Measurements from ENCODE around the gene TRNT1.
A peak's percentile ranks its signal among the peaks of the same experiment; 100 is the strongest.

Gene TRNT1

GRCh38 chr3:3179407-3180094 is 52.8 kb downstream of the TRNT1 start, which contains the start of gene CRBN:
Gene CRBN (minus strand): TSS chr3:3179691. CDS start chr3:3179687, 4 bp downstream.
- peak; percentile 76 for DNase-seq

GRCh38 chr3:3180456-3180855 is 53.7 kb downstream of the TRNT1 start:
- no peak for DNase-seq

GRCh38 chr3:3184876-3185275 is 58.1 kb downstream of the TRNT1 start:
- DNase-seq = no peak

GRCh38 chr3:3189102-3189727 is 62.5 kb downstream of the TRNT1 start:
- no peak for DNase-seq

- no peak for DNase-seq
These were observed 63.2 kb downstream of the TRNT1 start for GRCh38 chr3:3189961-3190360.

GRCh38 chr3:3191675-3192285 is 65.0 kb downstream of the TRNT1 start:
- no peak for DNase-seq

- DNase-seq = no peak
These were observed 65.5 kb downstream of the TRNT1 start for GRCh38 chr3:3192286-3192675.

- DNase-seq = no peak
These were observed 68.1 kb downstream of the TRNT1 start for GRCh38 chr3:3194861-3195260.

GRCh38 chr3:3196148-3196861 is 69.6 kb downstream of the TRNT1 start:
- no peak for DNase-seq
